Stimulated activated CD4-positive, alpha-beta T cell treated with anti-CD3 and anti-CD28 coated beads, Interleukin-4, amount 100 ng/mL, for 48 hours (primary cell): ENCODE data around the gene MEIOB.
A peak's percentile ranks its signal among the peaks of the same experiment; 100 is the strongest.
"Not testable (repeated sequence)": the region's sequence is repeated elsewhere in the genome, so short reads cannot be mapped to it uniquely, and the experiment has no call there.

Experiments
- DNase-seq, 2 donors: peaks; one replicate each; pipeline ENCODE4 v3.0.0-alpha.2; 2020; ENCODE audit warnings: low read depth in 2 of 2

Gene MEIOB

DNA sequence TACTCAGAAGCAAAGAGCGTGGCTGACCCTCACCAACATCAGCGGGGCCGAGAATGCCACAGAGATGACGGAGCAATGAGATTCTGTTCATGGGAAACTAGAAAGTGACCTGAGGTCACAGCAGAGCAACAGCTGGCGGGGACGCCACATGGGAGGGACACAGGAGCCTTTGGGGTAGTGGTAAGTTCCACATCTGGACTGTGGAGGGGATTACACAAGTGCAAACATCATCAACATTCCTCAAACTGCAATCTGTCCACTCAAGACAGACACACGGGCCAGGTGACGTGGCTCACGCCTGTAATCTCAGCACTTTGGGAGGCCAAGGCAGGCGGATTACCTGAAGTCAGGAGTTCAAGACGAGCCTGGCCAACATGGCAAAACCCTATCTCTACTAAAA lies 56.5 kb downstream of the MEIOB start:
- DNase-seq = no peak

GRCh38 chr16:1812732-1813163 lies 59.2 kb downstream of the MEIOB start:
- peak; percentile 51 to 52 for DNase-seq

GRCh38 chr16:1810536-1810935 lies 61.4 kb downstream of the MEIOB start:
- DNase-seq = no peak

DNA sequence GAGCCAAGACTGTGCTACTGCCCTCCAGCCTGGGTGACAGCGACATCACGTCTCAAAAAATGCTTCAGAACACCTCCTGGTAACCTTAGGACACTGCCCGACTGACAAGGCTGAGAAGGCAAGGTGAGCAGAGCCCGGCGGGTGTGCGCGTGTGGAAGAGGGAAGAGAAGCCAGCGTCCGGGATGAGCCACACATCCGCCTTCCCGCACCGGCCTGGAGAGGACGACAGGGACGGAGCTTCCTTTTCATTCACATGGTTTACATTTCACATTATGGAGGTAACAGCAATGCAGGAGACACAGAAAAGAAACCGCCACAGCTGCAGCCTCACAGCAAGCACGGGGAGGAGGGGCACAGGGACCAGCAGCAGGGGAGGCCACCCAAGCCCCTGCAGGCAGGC lies 61.9 kb downstream of the MEIOB start:
- no peak for DNase-seq

DNA sequence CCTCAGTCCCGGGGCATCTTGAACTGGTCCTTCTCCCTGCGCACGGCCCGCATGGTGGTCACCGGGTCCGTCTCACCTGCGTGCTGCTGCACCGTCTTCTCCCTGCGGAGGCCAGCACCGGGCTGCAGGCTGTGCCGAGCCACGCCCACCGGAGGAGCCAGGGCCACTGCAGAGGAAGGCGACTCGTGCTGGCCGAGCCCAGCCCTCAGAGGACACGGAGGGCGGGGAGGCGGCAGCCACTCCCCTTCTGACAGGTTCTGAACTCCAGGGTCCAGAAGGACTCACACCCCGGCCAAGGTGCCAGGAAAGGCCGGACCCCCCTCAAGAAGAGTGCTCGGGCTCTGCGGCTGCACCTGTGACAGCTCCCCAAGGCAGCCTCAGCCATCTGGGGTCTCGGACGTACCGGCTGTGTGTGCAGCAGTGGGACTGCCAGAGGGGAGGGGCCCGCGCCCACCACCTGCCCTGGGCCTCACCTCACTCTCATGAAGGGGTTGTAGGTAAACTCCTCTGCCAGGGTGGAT lies 62.6 kb downstream of the MEIOB start:
- DNase-seq = no peak

- no peak for DNase-seq
Measured at GRCh38 chr16:1808691-1809090, 63.3 kb downstream of the MEIOB start.

DNA sequence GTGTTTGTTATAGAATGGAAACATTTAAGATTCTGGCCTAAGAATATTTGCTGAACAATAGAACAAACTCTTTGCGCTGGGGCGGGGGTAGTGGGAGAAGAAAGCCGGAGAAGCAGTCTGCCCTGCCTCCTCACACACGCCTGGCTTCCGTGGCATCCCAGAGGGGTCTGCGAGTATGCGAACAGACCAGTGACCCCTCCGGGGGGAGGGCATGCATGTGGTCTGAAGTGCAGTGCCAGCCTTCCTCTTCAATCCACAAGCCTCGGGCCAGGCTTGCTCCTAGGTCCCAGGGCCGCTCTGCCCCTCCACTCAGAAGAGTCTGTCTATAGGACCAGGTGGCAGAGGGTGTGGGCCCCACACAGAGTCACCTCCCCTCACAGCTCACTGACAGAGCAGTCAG lies 64.3 kb downstream of the MEIOB start:
- DNase-seq = no peak

DNA sequence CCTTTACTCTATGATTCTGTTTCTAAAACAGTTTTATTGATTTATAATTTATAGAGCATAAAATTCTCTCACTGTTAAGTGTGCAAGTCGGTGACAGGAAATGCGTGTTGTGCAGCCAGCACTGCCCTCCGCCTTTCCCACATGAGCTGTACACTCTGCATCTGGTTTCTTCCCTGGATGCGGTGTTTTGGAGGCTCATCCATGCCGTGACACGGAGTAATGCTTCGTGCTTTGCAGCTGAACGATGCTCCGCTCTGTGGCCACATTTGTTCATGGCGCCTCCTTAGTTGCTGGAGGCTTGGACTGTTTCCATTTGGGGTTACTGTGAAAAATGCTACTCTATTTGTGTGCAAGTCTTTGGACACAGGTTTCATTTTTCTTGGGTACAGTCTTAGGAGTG lies 71.3 kb downstream of the MEIOB start:
- no peak for DNase-seq

DNA sequence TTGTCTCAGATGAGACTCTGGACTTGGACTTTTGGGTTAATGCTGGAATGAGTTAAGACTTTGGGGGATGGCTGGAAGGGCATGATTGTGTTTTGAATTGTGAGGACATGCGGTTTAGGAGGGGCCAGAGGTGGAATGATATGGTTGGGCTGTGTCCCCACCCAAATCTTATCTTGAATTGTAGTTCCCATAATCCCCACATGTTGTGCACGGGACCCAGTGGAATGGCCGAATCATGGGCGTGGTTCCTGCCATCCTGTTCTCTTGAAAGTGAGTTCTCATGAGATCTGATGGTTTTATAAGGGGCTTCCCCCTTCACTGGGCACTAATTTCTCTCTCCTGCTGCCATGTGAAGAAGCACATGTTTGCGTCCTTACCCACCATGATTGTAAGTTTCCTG lies 72.7 kb downstream of the MEIOB start:
- not testable (repeated sequence) for DNase-seq

DNA sequence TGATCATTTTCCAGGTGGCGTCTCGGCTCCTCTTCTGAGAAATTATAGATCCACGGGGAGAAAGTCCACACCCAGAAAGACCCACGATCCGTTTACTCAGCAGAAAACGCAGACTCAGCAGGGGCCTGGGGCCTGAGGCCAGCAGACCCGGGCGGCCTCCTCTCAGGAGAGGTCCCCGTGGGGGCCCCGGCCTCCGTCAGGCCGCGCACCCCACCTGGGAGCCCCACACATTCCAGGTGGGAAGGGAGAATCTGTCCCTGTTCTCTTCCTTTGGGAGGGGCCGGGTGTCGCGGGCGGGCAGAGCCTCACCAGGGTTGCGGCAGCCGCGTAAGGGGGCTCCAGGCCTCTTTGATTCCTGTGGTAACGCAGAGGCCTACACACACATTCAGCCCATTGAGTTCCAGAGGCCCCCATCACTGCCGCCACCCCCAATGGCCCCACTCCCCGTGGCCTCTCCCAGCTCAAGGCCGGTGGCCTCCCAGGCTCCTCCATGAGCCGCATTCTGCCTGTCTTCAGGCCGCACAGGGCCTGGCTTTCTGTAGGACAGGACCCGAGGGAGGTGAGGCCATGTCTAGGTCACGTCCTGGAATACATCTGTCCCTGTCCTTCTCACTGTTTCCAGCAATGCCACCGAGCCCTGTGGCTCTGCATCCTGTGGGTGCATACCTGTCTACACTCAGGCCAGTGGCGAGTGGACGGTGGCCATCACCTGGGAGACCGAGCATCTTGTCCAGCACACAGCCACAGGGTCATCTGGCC lies 76.9 kb downstream of the MEIOB start:
- no peak for DNase-seq

- DNase-seq = no peak
Measured at GRCh38 chr16:1794221-1794871, 77.6 kb downstream of the MEIOB start.

GRCh38 chr16:1793578-1794220 lies 78.3 kb downstream of the MEIOB start, which contains the start of gene IGFALS:
Gene IGFALS, minus strand, starts transcription at chr16:1793705. Its CDS starts 53 bp downstream, at chr16:1793652.
- DNase-seq = no peak

GRCh38 chr16:1792836-1793577 lies 79.0 kb downstream of the MEIOB start:
- DNase-seq = no peak

DNA sequence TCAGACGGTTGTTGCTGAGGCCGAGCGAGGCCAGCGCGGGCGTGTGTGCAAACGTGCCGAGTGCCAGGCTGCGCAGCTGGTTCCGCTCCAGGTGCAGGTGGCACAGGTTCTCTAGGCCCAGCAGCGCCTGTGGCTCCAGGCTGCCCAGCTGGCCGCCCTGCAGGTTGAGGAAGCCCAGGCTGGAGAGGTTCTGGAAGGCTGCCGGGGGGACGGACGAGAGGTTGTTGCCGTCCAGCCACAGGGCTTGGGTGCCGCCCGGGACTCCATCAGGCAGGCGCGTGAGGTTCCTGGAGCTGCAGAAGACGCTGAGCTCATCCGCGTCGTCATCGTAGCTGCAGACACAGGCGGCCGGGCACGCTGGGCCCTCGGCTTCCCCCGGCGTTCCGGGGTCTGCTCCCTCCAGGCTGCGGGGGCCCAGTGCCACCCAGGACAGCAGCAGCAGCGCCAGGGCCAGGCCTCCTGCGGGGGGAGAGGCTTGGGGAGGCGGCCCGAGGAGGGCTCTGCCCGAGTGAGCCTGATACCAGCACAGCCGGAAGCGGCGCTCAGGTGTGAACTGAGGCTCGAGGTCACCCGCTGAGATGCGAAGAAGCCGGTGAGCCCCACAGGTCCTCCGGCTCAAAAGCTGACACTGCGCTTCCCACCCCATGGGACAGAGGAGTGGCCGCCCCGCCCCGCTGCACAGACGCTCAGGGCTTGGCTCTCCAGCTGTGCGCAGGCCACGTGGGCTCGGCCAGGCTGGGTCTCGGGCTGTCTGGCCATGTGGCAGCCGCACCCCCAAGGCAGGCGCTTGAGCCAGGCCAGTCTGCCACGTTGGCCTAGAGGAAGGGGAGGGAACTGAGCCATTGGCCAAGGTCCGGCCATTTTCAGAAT lies 79.8 kb downstream of the MEIOB start:
- no peak for DNase-seq

DNA sequence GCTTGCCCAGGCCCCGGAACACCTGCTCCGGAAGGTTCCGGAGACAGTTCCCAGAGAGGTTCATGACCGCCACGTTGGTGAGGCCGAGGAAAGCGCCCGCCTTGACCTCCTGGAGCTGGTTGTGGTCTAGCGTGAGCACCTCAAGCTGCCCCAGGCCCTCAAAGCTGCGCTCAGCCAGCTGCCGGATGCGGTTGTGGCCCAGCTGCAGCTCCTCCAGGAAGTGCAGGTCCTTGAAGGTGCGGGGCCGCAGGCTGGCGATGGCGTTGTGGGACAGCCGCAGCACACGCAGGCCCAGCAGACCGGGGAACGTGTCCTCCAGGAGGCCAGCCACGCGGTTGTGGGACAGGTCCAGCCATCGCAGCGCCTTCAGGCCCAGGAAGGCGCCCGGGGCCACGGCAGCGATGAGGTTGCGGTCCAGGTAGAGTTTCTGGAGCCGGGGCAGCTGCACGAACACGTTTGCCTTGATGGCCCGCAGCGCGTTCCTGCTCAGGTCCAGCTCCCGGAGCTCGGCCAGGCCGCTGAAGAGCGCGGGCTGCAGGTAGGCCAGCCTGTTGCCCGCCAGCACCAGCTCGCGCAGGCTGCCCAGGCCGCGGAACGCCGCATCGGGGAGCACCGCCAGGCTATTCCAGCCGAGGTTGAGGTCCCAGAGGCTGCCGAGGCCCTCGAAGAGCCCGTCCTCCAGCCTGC lies 80.6 kb downstream of the MEIOB start:
- DNase-seq = no peak

GRCh38 chr16:1790611-1791255 lies 81.2 kb downstream of the MEIOB start:
- no peak for DNase-seq

DNA sequence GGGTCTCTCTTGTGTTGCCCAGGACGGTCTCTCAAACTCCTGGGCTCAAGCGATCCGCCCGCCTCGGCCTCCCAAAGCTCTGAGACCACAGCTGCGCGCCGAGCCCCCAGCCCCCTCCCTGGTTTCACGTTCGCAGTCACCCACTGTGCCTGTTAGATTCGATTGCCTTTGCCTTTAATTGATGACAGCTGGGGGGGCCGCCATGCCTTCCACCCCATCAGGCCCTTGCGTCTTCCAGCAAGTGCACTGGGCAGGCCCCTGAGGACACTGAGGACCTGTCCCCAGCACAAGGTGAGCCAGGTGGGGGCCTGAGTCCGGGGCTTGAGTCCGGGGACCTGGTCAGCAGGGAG lies 81.7 kb downstream of the MEIOB start:
- no peak for DNase-seq

DNA sequence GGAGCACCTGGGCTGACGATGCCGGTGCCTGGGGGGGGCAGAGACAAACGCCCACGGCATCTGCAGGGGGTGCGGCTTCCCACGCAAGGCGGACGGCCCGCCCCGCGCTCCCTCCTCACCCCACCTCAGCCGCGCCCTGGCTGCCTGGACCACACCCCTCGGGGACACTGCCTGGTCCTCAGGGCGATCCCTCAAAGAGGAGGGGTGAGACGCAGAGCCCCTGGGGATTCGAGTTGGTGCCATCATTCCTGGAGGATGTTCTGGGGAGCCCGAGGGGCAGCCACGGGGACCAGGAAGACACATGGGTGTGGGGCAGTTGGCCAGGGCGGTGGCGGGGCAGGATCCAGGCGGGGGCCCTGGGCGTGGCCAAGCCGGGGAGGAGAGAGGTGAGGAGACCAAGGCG lies 82.3 kb downstream of the MEIOB start:
- DNase-seq = no peak

DNA sequence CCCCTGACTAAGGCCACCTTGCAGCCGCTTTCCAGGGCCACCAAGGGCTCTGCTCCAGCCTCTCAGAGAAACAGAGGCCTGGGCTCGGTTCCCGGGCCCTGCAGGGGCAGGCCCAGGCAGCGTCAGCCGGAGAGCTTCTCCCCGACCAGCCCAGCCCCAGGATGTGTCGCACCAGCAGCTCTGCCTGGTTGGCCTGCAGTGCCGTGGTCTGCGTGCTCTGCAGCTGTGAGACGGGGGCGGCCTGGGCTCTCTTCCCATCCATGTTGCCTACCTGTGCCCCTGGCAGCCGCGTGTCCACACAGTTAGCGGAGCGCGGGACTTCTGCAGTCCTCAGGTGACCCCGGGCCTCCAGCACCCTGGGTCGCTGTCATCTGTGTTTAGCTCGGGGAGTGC lies 83.3 kb downstream of the MEIOB start:
- DNase-seq = no peak

DNA sequence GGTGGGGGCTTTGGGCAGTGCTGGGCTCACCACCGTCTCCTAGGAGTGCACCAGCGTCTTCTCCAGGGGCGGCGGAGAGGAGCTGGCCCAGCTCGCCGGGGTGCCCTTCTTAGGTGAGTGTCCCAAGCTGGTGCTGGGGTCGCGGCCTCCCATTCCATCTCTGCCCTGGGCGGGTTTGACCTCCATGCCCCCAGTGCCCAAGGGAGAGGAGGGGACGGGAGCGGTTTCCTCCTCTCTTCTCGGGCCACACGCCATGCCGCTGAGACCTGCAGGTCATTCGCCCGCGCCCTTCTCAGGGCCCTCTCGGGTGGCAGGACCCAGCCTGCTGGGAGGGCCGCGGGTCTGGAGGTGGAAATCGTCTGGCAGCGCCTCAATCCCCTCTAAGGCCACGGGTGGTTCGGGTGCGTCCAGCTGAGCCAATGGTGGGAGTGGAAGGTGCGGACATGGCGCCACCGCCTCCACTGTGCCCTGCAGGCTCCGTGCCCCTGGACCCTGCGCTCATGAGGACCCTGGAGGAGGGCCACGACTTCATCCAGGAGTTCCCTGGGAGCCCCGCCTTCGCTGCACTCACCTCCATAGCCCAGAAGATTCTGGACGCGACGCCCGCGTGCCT lies 83.8 kb downstream of the MEIOB start:
- DNase-seq = no peak
